Naive B cell (primary cell): ENCODE data around the gene LY86. TPM values are rescaled to one million over a fixed set of nuclear protein-coding genes. Genes with fewer than 3 reads are reported as not detected.

Experiments
- ATAC-seq, 2 donors: fragments of 150-1000 bp; cut with Tn5 transposase; 2 replicates each; pipeline ENCODE4 v1.10.0; 2021; ENCODE audit warnings: low read depth in 2 of 2, mild to moderate bottlenecking in 2 of 2, moderate library complexity in 2 of 2
- DNase-seq: peaks from one replicate; pipeline ENCODE4 v3.0.0; 2022
- H3K27ac Mint-ChIP-seq, 6 donors: one replicate each; pipeline ENCODE4 v1.8.0; 2020 to 2022; ENCODE audit warnings: mild to moderate bottlenecking in 6 of 6, mixed read lengths in 6 of 6, moderate library complexity in 5 of 6, inconsistent platforms in 2 of 6
- H3K27me3 Mint-ChIP-seq, 3 donors: one replicate each; pipeline ENCODE4 v1.8.0; 2021 to 2022; ENCODE audit warnings: mixed read lengths in 3 of 3, mild to moderate bottlenecking in 1 of 3
- H3K36me3 Mint-ChIP-seq, 2 donors: one replicate each; pipeline ENCODE4 v1.8.0; 2020 to 2022; ENCODE audit warnings: mixed read lengths in 2 of 2, inconsistent platforms in 1 of 2, mild to moderate bottlenecking in 1 of 2
- H3K4me1 Mint-ChIP-seq, 3 donors: one replicate each; pipeline ENCODE4 v1.8.0; 2020 to 2022; ENCODE audit warnings: mixed read lengths in 3 of 3, inconsistent platforms in 1 of 3, mild to moderate bottlenecking in 1 of 3, moderate library complexity in 1 of 3
- H3K4me3 Mint-ChIP-seq, 8 donors: one replicate each; pipeline ENCODE4 v1.8.0; 2020 to 2022; ENCODE audit warnings: mild to moderate bottlenecking in 8 of 8, mixed read lengths in 8 of 8, moderate library complexity in 8 of 8, inconsistent platforms in 2 of 8
- H3K9me3 Mint-ChIP-seq, 7 donors: one replicate each; pipeline ENCODE4 v1.8.0; 2020 to 2022; ENCODE audit warnings: mixed read lengths in 7 of 7, mild to moderate bottlenecking in 5 of 7, inconsistent platforms in 2 of 7, moderate library complexity in 1 of 7
- polyA plus RNA-seq, 6 donors: library from polyadenylated mRNA; unstranded; fragments of 300-500 nt; fragmentation: Illumina TruSeq; gene quantifications; one replicate each; pipeline ENCODE4 v1.2.3, GENCODE V29; 2021; ENCODE audit warnings: low read depth in 6 of 6

Gene LY86
- polyA plus RNA-seq, 6 donors from 2014 or later = 310 to 556 (median 476) TPM

- ATAC-seq (no peak), DNase-seq (no peak)
- H3K27me3 Mint-ChIP-seq = peaks cover 9 to 19% (median 16%) of the 10 kb centered on the region in 3 donors
- H3K4me3 Mint-ChIP-seq = no peak overlapping the region
- peaks cover 7% of the 10 kb centered on the region in 3 donors for H3K4me1 Mint-ChIP-seq
- H3K27ac Mint-ChIP-seq = peak overlapping the region in 1 of 6 donors; percentile 13
- H3K9me3 Mint-ChIP-seq = no peaks in the 10 kb centered on the region
- H3K36me3 Mint-ChIP-seq = no peaks in the 10 kb centered on the region
Measured at GRCh38 chr6:6679633-6680032, 91.1 kb downstream of the LY86 start.

GRCh38 chr6:6680526-6680925 lies 92.0 kb downstream of the LY86 start:
- Mint-ChIP-seq H3K27me3 (peaks cover 9 to 19% (median 16%) of the 10 kb centered on the region in 3 donors), H3K9me3 (no peaks in the 10 kb centered on the region), H3K4me1 (peaks cover 7% of the 10 kb centered on the region in 3 donors), H3K36me3 (no peaks in the 10 kb centered on the region), H3K27ac (no peak overlapping the region), H3K4me3 (no peak overlapping the region)
- DNase-seq (no peak), ATAC-seq (no peak)

- no peak overlapping the region for H3K27ac Mint-ChIP-seq
Measured at GRCh38 chr6:6681075-6681849, 92.7 kb downstream of the LY86 start.

GRCh38 chr6:6682225-6682624 lies 93.7 kb downstream of the LY86 start:
- peaks cover 9 to 19% (median 11%) of the 10 kb centered on the region in 3 donors for H3K27me3 Mint-ChIP-seq
- peaks cover under 1 to 3% (median 1%) of the 10 kb centered on the region in 3 donors for H3K4me1 Mint-ChIP-seq
- H3K4me3 Mint-ChIP-seq = no peak overlapping the region
- no peaks in the 10 kb centered on the region for H3K9me3 Mint-ChIP-seq
- ATAC-seq (no peak), DNase-seq (no peak)
- no peak overlapping the region for H3K27ac Mint-ChIP-seq
- H3K36me3 Mint-ChIP-seq = no peaks in the 10 kb centered on the region

More at GRCh38 chr6:6681075-6681849, 92.7 kb downstream of the LY86 start:
- H3K4me1 Mint-ChIP-seq = peaks cover 7% of the 10 kb centered on the region in 3 donors
- no peak for ATAC-seq
- H3K27me3 Mint-ChIP-seq = peaks cover 9 to 19% (median 16%) of the 10 kb centered on the region in 3 donors
- no peak for DNase-seq
- no peaks in the 10 kb centered on the region for H3K9me3 Mint-ChIP-seq
- no peaks in the 10 kb centered on the region for H3K36me3 Mint-ChIP-seq
- H3K4me3 Mint-ChIP-seq = no peak overlapping the region

- peak; percentile 33 to 71 for ATAC-seq
- DNase-seq = no peak
- H3K36me3 Mint-ChIP-seq = no peaks in the 10 kb centered on the region
- H3K27ac Mint-ChIP-seq = peak overlapping the region in 2 of 6 donors; percentile 21 to 85
- peaks cover under 1 to 10% (median 9%) of the 10 kb centered on the region in 3 donors for H3K27me3 Mint-ChIP-seq
- H3K9me3 Mint-ChIP-seq = no peaks in the 10 kb centered on the region
- H3K4me3 Mint-ChIP-seq = peak overlapping the region in 1 of 8 donors; percentile 20
- H3K4me1 Mint-ChIP-seq = peaks cover 4 to 11% (median 6%) of the 10 kb centered on the region in 3 donors
Measured at GRCh38 chr6:6683969-6684833, 95.7 kb downstream of the LY86 start.

- DNase-seq = no peak
- Mint-ChIP-seq H3K4me3 (no peak overlapping the region), H3K36me3 (no peaks in the 10 kb centered on the region)
Measured at GRCh38 chr6:6685249-6686040, 96.9 kb downstream of the LY86 start.

GRCh38 chr6:6686176-6686575 lies 97.7 kb downstream of the LY86 start:
- DNase-seq = no peak
- Mint-ChIP-seq H3K36me3 (peaks cover 0 to 4% of the 10 kb centered on the region in 2 donors), H3K27ac (no peak overlapping the region), H3K27me3 (peaks cover 0 to 10% (median 9%) of the 10 kb centered on the region in 3 donors), H3K9me3 (peaks cover 0 to 6% (median 2%) of the 10 kb centered on the region in 7 donors), H3K4me1 (peaks cover 4 to 11% (median 6%) of the 10 kb centered on the region in 3 donors), H3K4me3 (no peak overlapping the region)
- ATAC-seq = no peak

More at GRCh38 chr6:6685249-6686040, 96.9 kb downstream of the LY86 start:
- Mint-ChIP-seq H3K27me3 (peaks cover 0 to 10% (median 9%) of the 10 kb centered on the region in 3 donors), H3K9me3 (no peaks in the 10 kb centered on the region), H3K27ac (no peak overlapping the region), H3K4me1 (peaks cover 4 to 11% (median 6%) of the 10 kb centered on the region in 3 donors)
- no peak for ATAC-seq

- Mint-ChIP-seq H3K36me3 (peaks cover 0 to 8% of the 10 kb centered on the region in 2 donors), H3K4me1 (peaks cover 4 to 11% (median 6%) of the 10 kb centered on the region in 3 donors), H3K27ac (peak overlapping the region in 1 of 6 donors; percentile 90), H3K27me3 (peaks cover under 1 to 9% (median 5%) of the 10 kb centered on the region in 3 donors), H3K9me3 (peaks cover 0 to 14% (median 7%) of the 10 kb centered on the region in 7 donors), H3K4me3 (peak overlapping the region in 2 of 8 donors; percentile 54 to 78)
- no peak for ATAC-seq
- no peak for DNase-seq
Measured at GRCh38 chr6:6686748-6687601, 98.5 kb downstream of the LY86 start.

GRCh38 chr6:6688283-6688682 lies 99.8 kb downstream of the LY86 start:
- Mint-ChIP-seq H3K9me3 (peaks cover 0 to 15% (median 7%) of the 10 kb centered on the region in 7 donors), H3K36me3 (peaks cover 0 to 10% of the 10 kb centered on the region in 2 donors), H3K27ac (peak overlapping the region in 1 of 6 donors; percentile 17), H3K27me3 (peaks cover 0 to 12% (median 2%) of the 10 kb centered on the region in 3 donors), H3K4me3 (peak overlapping the region in 1 of 8 donors; percentile 7), H3K4me1 (peaks cover 4 to 11% (median 6%) of the 10 kb centered on the region in 3 donors)
- DNase-seq = no peak
- ATAC-seq = no peak

- Mint-ChIP-seq H3K4me1 (peaks cover 4 to 11% (median 6%) of the 10 kb centered on the region in 3 donors), H3K4me3 (no peak overlapping the region), H3K36me3 (peaks cover 0 to 10% of the 10 kb centered on the region in 2 donors), H3K9me3 (peaks cover 0 to 15% (median 7%) of the 10 kb centered on the region in 7 donors), H3K27ac (no peak overlapping the region), H3K27me3 (peaks cover 0 to 13% (median under 1%) of the 10 kb centered on the region in 3 donors)
- no peak for DNase-seq
- ATAC-seq = no peak
Measured at GRCh38 chr6:6688951-6689350, 100.4 kb downstream of the LY86 start.

- peak overlapping the region in 1 of 6 donors; percentile 49 for H3K27ac Mint-ChIP-seq
- peaks cover 0 to 10% of the 10 kb centered on the region in 2 donors for H3K36me3 Mint-ChIP-seq
- peaks cover 0 to 15% (median 7%) of the 10 kb centered on the region in 7 donors for H3K9me3 Mint-ChIP-seq
- peaks cover 5 to 19% (median 7%) of the 10 kb centered on the region in 3 donors for H3K27me3 Mint-ChIP-seq
- DNase-seq = no peak
- no peak overlapping the region for H3K4me3 Mint-ChIP-seq
- no peak for ATAC-seq
- peaks cover 4 to 9% (median 6%) of the 10 kb centered on the region in 3 donors for H3K4me1 Mint-ChIP-seq
Measured at GRCh38 chr6:6689400-6690143, 101.1 kb downstream of the LY86 start.
